HepG2 (cell line): ENCODE results near the gene KHNYN. TPM values are rescaled to one million over a fixed set of nuclear protein-coding genes. Genes with fewer than 3 reads are reported as not detected.
A peak's percentile ranks its signal among the peaks of the same experiment; 100 is the strongest.

Source experiments
- ARID2 ChIP-seq: sonication (generic); formaldehyde crosslinking; IDR thresholded peaks from 2 replicates; pipeline ENCODE4 v1.8.1; 2022; ENCODE audit warnings: mild to moderate bottlenecking, missing genetic modification reagents, borderline replicate concordance
- ASH2L ChIP-seq: fragments of 300-600, 200-600 bp; sonication (generic); IDR thresholded peaks from 2 replicates; pipeline ENCODE4 v1.7.0; 2017; ENCODE audit warnings: low read depth, mild to moderate bottlenecking, moderate library complexity, mixed read lengths, low read length; ENCODE audit not compliant: insufficient read length
- CCAR2 ChIP-seq: fragments of 200-400 bp; formaldehyde crosslinking; optimal IDR thresholded peaks from 2 replicates; pipeline ENCODE3; 2018; ENCODE audit warnings: low read depth, mild to moderate bottlenecking, low read length, moderate library complexity
- CEBPB ChIP-seq: IDR thresholded peaks from 2 replicates; pipeline ENCODE4 v1.6.1; 2011; ENCODE audit warnings: low read depth, low read length, improper control_type of control experiment, borderline replicate concordance
- FIP1L1 ChIP-seq: fragments of 200-400 bp; formaldehyde crosslinking; IDR thresholded peaks from 2 replicates; pipeline ENCODE4 v1.6.1; 2018; ENCODE audit warnings: low read depth, mild to moderate bottlenecking, low read length, moderate library complexity, borderline replicate concordance; ENCODE audit not compliant: insufficient read depth
- HDAC1 ChIP-seq: sonication (generic); formaldehyde crosslinking; IDR thresholded peaks from 2 replicates; pipeline ENCODE4 v1.5.1; 2020; ENCODE audit warnings: mild to moderate bottlenecking, missing genetic modification reagents
- HNF4A ChIP-seq: sonication (generic); formaldehyde crosslinking; IDR thresholded peaks from 2 replicates; pipeline ENCODE4 v1.4.0; 2020; ENCODE audit warnings: missing genetic modification reagents
- KMT2B ChIP-seq: IDR thresholded peaks from 2 replicates; pipeline ENCODE4 v1.6.1; 2016; ENCODE audit warnings: missing genetic modification reagents, missing compliant biosample characterization
- MAFF ChIP-seq: IDR thresholded peaks from 2 replicates; pipeline ENCODE4 v1.6.1; 2011; ENCODE audit warnings: low read depth, low read length, improper control_type of control experiment
- NCOA5 ChIP-seq: sonication (generic); formaldehyde crosslinking; IDR thresholded peaks from 2 replicates; pipeline ENCODE4 v1.4.0; 2020; ENCODE audit warnings: missing genetic modification reagents
- NFIC ChIP-seq: IDR thresholded peaks from 2 replicates; pipeline ENCODE4 v1.6.1; 2012; ENCODE audit warnings: mild to moderate bottlenecking, low read length, inconsistent platforms
- NONO ChIP-seq, 2 experiments: fragments of 450-650 bp in 1 of 2; sonication (generic) in 1 of 2; formaldehyde crosslinking in 1 of 2; IDR thresholded peaks in 1 of 2; conservative IDR thresholded peaks in 1 of 2; 2 replicates each; pipeline versions ENCODE4 v1.6.1 to v1.8.0; 2017 to 2022; ENCODE audit warnings: mild to moderate bottlenecking in 1 of 2, missing genetic modification reagents in 1 of 2, moderate library complexity in 1 of 2
- POLR2AphosphoS5 ChIP-seq: IDR thresholded peaks from 2 replicates; pipeline ENCODE4 v1.6.1; 2012; ENCODE audit warnings: low read depth, low read length
- RBFOX2 ChIP-seq: fragments of 200-400 bp; formaldehyde crosslinking; IDR thresholded peaks from 2 replicates; pipeline ENCODE4 v1.6.1; 2017; ENCODE audit warnings: low read depth, mild to moderate bottlenecking, low read length
- SATB2 ChIP-seq: sonication (generic); formaldehyde crosslinking; IDR thresholded peaks from 2 replicates; pipeline ENCODE4 v1.5.0; 2020; ENCODE audit warnings: missing genetic modification reagents
- SOX5 ChIP-seq: IDR thresholded peaks from 2 replicates; pipeline ENCODE4 v1.6.1; 2016; ENCODE audit warnings: borderline replicate concordance
- SRSF1 ChIP-seq: fragments of 200-400 bp; formaldehyde crosslinking; optimal IDR thresholded peaks from 2 replicates; pipeline ENCODE3; 2017; ENCODE audit warnings: mild to moderate bottlenecking, low read depth, low read length, moderate library complexity
- TMF1 ChIP-seq: sonication (generic); formaldehyde crosslinking; IDR thresholded peaks from 2 replicates; pipeline ENCODE4 v1.8.1; 2022; ENCODE audit warnings: low read depth, missing genetic modification reagents
- TSC22D2 ChIP-seq: sonication (generic); formaldehyde crosslinking; IDR thresholded peaks from 2 replicates; pipeline ENCODE4 v1.5.1; 2020; ENCODE audit warnings: missing genetic modification reagents, mild to moderate bottlenecking, borderline replicate concordance
- YEATS4 ChIP-seq: sonication (generic); formaldehyde crosslinking; IDR thresholded peaks from 2 replicates; pipeline ENCODE4 v1.4.0; 2020; ENCODE audit warnings: missing genetic modification reagents, borderline replicate concordance
- ZBTB1 ChIP-seq: sonication (generic); formaldehyde crosslinking; IDR thresholded peaks from 2 replicates; pipeline ENCODE4 v1.4.0; 2020; ENCODE audit warnings: missing genetic modification reagents, borderline replicate concordance
- ZBTB43 ChIP-seq: sonication (generic); formaldehyde crosslinking; conservative IDR thresholded peaks from 2 replicates; pipeline ENCODE4 v1.4.0; 2020; ENCODE audit warnings: missing genetic modification reagents
- ZNF143 ChIP-seq: sonication (generic); formaldehyde crosslinking; IDR thresholded peaks from 2 replicates; pipeline ENCODE4 v1.4.0; 2020; ENCODE audit warnings: missing genetic modification reagents
- ZNF160 ChIP-seq: sonication (generic); formaldehyde crosslinking; IDR thresholded peaks from 2 replicates; pipeline ENCODE4 v1.8.0; 2022; ENCODE audit warnings: mild to moderate bottlenecking, inconsistent platforms, missing genetic modification reagents
- ZNF20 ChIP-seq: sonication (generic); formaldehyde crosslinking; IDR thresholded peaks from 2 replicates; pipeline ENCODE4 v1.4.0; 2020; ENCODE audit warnings: mild to moderate bottlenecking, moderate library complexity, missing genetic modification reagents
- ZNF224 ChIP-seq: sonication (generic); formaldehyde crosslinking; IDR thresholded peaks from 2 replicates; pipeline ENCODE4 v1.5.0; 2020; ENCODE audit warnings: mild to moderate bottlenecking, missing genetic modification reagents
- ZNF672 ChIP-seq: sonication (generic); formaldehyde crosslinking; IDR thresholded peaks from 2 replicates; pipeline ENCODE4 v1.8.1; 2022; ENCODE audit warnings: missing genetic modification reagents
- ZNF784 ChIP-seq: sonication (generic); formaldehyde crosslinking; IDR thresholded peaks from 2 replicates; pipeline ENCODE4 v1.5.1; 2020; ENCODE audit warnings: missing genetic modification reagents, mild to moderate bottlenecking, borderline replicate concordance
- polyA plus RNA-seq, 8 experiments: library from polyadenylated mRNA; depleted of rRNA in 3 of 8; stranded (reverse) in 7 of 8; unstranded in 1 of 8; fragments of >200 nt; fragmentation: Illumina TruSeq in 4 of 8; extraction: Trizol in 4 of 8; gene quantifications; 2 replicates each; pipeline versions ENCODE4 v1.2.1 to v1.2.3, GENCODE V29; 2011 to 2016; ENCODE audit warnings: low read depth in 4 of 8, missing spikeins in 1 of 8, mixed read lengths in 1 of 8; ENCODE audit not compliant: insufficient read depth in 1 of 8
- total RNA-seq, 5 experiments: library from RNA; depleted of rRNA; stranded (reverse); fragments of >200 nt; fragmentation: Illumina TruSeq; extraction: Trizol; gene quantifications; 2 replicates each; pipeline ENCODE4 v1.2.3, GENCODE V29; 2016; ENCODE audit warnings: low read depth in 1 of 5
- TF ChIP-seq, protein P1 (sequence below): sonication (generic); formaldehyde crosslinking; IDR thresholded peaks from 2 replicates; pipeline ENCODE4 v1.4.0; 2020; ENCODE audit warnings: missing genetic modification reagents, low read depth, mild to moderate bottlenecking, borderline replicate concordance

Gene KHNYN
- total and polyA plus RNA-seq, 2 of the 13 experiments (the other 11 are each of a cell fraction or from before 2014, with no cell fraction given): 52.8 to 75.7 TPM

DNA sequence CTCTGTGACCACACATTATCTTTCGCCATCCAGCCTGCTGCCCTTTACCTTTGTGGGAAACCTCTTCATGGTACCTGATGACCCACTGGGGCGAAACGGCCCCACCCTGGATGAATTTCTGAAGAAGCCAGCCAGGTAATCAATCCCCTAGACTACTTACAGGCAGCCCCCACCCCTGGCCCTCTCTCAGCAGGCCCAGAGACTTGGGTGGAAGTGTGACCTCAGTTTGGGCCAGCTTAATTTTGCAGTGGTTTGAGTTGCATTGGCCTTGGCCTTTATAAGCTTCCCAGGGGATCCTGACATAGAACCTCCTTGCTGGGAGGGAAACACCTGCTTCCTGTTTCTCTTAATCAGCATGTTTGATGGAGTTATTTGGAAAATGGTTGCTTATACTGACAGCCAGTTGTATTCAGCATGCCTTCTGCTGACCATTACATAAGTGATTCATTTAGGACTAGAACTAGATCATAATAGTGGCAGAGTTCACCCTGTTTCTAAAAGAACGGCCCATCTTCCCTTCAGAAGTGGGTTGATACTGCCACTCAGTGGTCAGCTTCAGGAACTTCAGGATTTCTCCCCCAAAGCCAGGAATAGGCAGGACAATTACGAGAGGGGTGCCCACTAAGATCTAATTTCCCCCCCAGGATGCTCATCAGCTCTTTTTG, 6.7 kb downstream of the KHNYN start (continued):
- TF ChIP-seq CEBPB: no peak
- TF ChIP-seq ZNF672 (CRISPR knock-in tag): no peak
- TF ChIP-seq CCAR2: no peak
- no peak for TF ChIP-seq HDAC1 (CRISPR knock-in tag)
- TF ChIP-seq ZNF784 (CRISPR knock-in tag): 0 out of 2 replicates have a peak, but pooled peaks have one; percentile 70
- TF ChIP-seq ZNF160 (CRISPR knock-in tag): no peak
- no peak for TF ChIP-seq NCOA5 (CRISPR knock-in tag)
- TF ChIP-seq ZBTB43: 0 out of 2 replicates have a peak, but pooled peaks have one; percentile 41
- TF ChIP-seq SOX5 (CRISPR knock-in tag): peak; percentile 40; the same call in 1 of the 2 replicates
- TF ChIP-seq SATB2 (CRISPR knock-in tag): no peak; the same call in 1 of the 2 replicates
- no peak for TF ChIP-seq YEATS4 (CRISPR knock-in tag)
- TF ChIP-seq FIP1L1: no peak
- TF ChIP-seq TSC22D2 (CRISPR knock-in tag): peak; percentile 64; the same call in 1 of the 2 replicates
- TF ChIP-seq KMT2B (CRISPR knock-in tag): no peak
- no peak for TF ChIP-seq SRSF1
- TF ChIP-seq ZNF143 (CRISPR knock-in tag): no peak
- TF ChIP-seq POLR2AphosphoS5: peak; percentile 39; the same call in 1 of the 2 replicates
- TF ChIP-seq ZNF20: no peak
- no peak for TF ChIP-seq ZBTB1 (CRISPR knock-in tag)
- no peak for TF ChIP-seq ZNF224
- TF ChIP-seq TMF1: no peak
- TF ChIP-seq MAFF: peak; percentile 52; the same call in 1 of the 2 replicates
- no peak for TF ChIP-seq NONO (IDR thresholded peaks at IDR 0.05)
- 0 out of 2 replicates have a peak, but pooled peaks have one; percentile 13 for TF ChIP-seq NONO (CRISPR knock-in tag; conservative IDR thresholded peaks at IDR 0.05)
- peak; percentile 24; the same call in 1 of the 2 replicates for TF ChIP-seq RBFOX2
- TF ChIP-seq ASH2L: peak; percentile 63
- peak; percentile 46 for TF ChIP-seq HNF4A (CRISPR knock-in tag)
- TF ChIP-seq NFIC: no peak
- TF ChIP-seq, protein P1, sequence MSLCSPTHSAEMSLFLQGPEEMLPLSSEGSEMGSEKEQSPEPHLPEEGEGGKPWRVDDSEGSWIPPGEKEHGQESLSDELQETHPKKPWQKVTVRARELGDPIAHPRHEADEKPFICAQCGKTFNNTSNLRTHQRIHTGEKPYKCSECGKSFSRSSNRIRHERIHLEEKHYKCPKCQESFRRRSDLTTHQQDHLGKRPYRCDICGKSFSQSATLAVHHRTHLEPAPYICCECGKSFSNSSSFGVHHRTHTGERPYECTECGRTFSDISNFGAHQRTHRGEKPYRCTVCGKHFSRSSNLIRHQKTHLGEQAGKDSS: no peak
- TF ChIP-seq ARID2 (CRISPR knock-in tag): no peak
